GM06990 (cell line): Measurements from ENCODE around the gene CAPS.

ENCODE experiments used
- DNase-seq: peaks from one replicate; pipeline ENCODE4 v3.0.0-alpha.2; 2011; ENCODE audit not compliant: insufficient read length; ENCODE audit errors: extremely low read depth
- H3K27me3 ChIP-seq: replicated peaks from 2 replicates; pipeline ENCODE4 v1.6.0; 2011; ENCODE audit warnings: low read length; ENCODE audit not compliant: control insufficient read depth, insufficient read depth
- H3K36me3 ChIP-seq: 2 replicates; pipeline ENCODE4 v1.5.1; 2011; ENCODE audit warnings: low read length; ENCODE audit not compliant: control insufficient read depth, insufficient read depth
- H3K4me3 ChIP-seq: replicated peaks from 2 replicates; pipeline ENCODE4 v1.5.1; 2011; ENCODE audit warnings: low read depth, mild to moderate bottlenecking, control low read depth, low read length
- CTCF ChIP-seq: IDR thresholded peaks from 2 replicates; pipeline ENCODE4 v1.5.1; 2011; ENCODE audit warnings: low read length, control low read depth, mild to moderate bottlenecking, inconsistent platforms; ENCODE audit not compliant: insufficient read depth, poor library complexity, severe bottlenecking

CAPS gene

GRCh38 chr19:5899728-5900526 is 14.1 kb upstream of the CAPS start:
- H3K36me3 ChIP-seq, result peaks cover 13% of the 10 kb centered on the region
- TF ChIP-seq CTCF, result no peak
- no peaks in the 10 kb centered on the region for H3K27me3 ChIP-seq
- DNase-seq, result no peak
- H3K4me3 ChIP-seq, result no peak overlapping the region

- no peak overlapping the region for H3K4me3 ChIP-seq
Observed at GRCh38 chr19:5900976-5901375, 13.1 kb upstream of the CAPS start.

GRCh38 chr19:5903056-5903623 is 10.9 kb upstream of the CAPS start:
- Histone ChIP-seq H3K4me3 (peak overlapping the region; percentile 99), H3K27me3 (no peaks in the 10 kb centered on the region), H3K36me3 (peaks cover 6% of the 10 kb centered on the region)
- TF ChIP-seq CTCF, result no peak
- DNase-seq, result no peak

More at GRCh38 chr19:5900976-5901375, 13.1 kb upstream of the CAPS start:
- no peaks in the 10 kb centered on the region for H3K27me3 ChIP-seq
- TF ChIP-seq CTCF, result no peak
- peaks cover 8% of the 10 kb centered on the region for H3K36me3 ChIP-seq
- DNase-seq, result no peak

DNA sequence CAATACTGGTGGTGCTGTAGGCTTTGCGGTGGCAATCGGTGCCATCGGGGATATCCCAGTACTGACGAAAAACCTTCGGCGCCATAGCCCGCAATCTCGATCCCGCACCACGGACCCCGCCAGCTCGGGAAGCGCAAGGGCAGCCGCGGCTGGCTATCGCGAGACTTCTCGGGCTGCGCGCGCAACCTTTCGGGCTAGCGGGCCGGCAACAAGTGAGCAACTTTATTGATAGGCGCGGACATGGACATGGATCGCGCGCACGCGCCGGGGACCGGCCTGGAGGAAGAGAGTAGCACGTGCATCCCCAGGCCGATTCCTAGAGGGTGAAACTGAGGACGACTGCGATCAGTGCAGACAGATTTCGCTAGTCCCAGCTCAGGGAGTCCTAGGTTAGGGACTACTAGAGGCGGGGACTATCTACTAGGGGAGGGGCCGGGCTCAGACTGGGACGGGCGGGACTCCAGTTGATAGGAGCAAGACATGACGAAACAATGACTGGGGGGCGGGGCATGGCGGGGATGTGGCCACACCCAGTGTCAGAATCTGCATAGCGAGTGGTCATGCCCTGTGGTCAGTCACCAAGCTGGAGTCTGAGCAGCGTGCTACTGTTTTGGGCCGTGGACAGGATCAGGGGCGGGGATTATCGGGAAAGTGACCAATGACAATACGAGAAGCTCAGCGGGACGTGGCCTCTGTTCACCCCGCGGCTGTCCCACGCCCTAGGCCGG is 10.3 kb upstream of the CAPS start, which contains the start of gene NDUFA11:
Gene NDUFA11 (minus strand): TSS at position 167 of the 728 bp plus-strand sequence. CDS start 82 bp downstream, at position 85.
- DNase-seq, result peak; percentile 98
- peak within 1 kb of the TSS; percentile 99 for H3K4me3 ChIP-seq
- peaks cover 8% of the 10 kb centered on the region for H3K36me3 ChIP-seq
- no peak for TF ChIP-seq CTCF
- no peaks in the 10 kb centered on the region for H3K27me3 ChIP-seq

- Histone ChIP-seq H3K36me3 (peaks cover 8% of the 10 kb centered on the region), H3K4me3 (peak within 1 kb of the TSS; percentile 99), H3K27me3 (no peaks in the 10 kb centered on the region)
- no peak for TF ChIP-seq CTCF
- peak; percentile 98 for DNase-seq
Observed at GRCh38 chr19:5904352-5905113, 9.5 kb upstream of the CAPS start, which contains the start of gene VMAC. TSS of gene VMAC (plus strand) at chr19:5904872. CDS start at chr19:5904891, 19 bp downstream.
